T-helper 1 cell treated with Interleukin-12 subunit alpha and Interleukin-12 subunit beta and Interleukin-4 antibody, amounts not matched to agents 30 μg/mL and 1 μg/mL, for 36 hours (primary cell): ENCODE results near the gene NF2.

Experiments used
- H3K27ac Mint-ChIP-seq: one replicate; pipeline ENCODE4 v1.8.0; 2021; ENCODE audit warnings: mild to moderate bottlenecking, mixed read lengths
- H3K27me3 Mint-ChIP-seq: one replicate; pipeline ENCODE4 v1.8.0; 2021; ENCODE audit warnings: low read depth, mixed read lengths
- H3K36me3 Mint-ChIP-seq: one replicate; pipeline ENCODE4 v1.8.0; 2021; ENCODE audit warnings: low read depth, mixed read lengths
- H3K4me1 Mint-ChIP-seq: one replicate; pipeline ENCODE4 v1.8.0; 2021; ENCODE audit warnings: low read depth, mixed read lengths
- H3K4me3 Mint-ChIP-seq: one replicate; pipeline ENCODE4 v1.8.0; 2021; ENCODE audit warnings: mild to moderate bottlenecking, moderate library complexity, mixed read lengths
- H3K9me3 Mint-ChIP-seq: one replicate; pipeline ENCODE4 v1.8.0; 2021; ENCODE audit warnings: mixed read lengths

The NF2 gene

GRCh38 chr22:29719899-29720645 lies 116.6 kb downstream of the NF2 start, which contains the start of gene CABP7:
Gene CABP7, plus strand, starts transcription at chr22:29720003. Its CDS starts 422 bp downstream, at chr22:29720425.
- Mint-ChIP-seq H3K4me3 (no peak within 1 kb of the TSS), H3K4me1 (peaks cover 3% of the 10 kb centered on the region), H3K9me3 (no peaks in the 10 kb centered on the region), H3K36me3 (no peaks in the 10 kb centered on the region), H3K27me3 (peaks cover 38% of the 10 kb centered on the region), H3K27ac (no peak within 1 kb of the TSS)

DNA sequence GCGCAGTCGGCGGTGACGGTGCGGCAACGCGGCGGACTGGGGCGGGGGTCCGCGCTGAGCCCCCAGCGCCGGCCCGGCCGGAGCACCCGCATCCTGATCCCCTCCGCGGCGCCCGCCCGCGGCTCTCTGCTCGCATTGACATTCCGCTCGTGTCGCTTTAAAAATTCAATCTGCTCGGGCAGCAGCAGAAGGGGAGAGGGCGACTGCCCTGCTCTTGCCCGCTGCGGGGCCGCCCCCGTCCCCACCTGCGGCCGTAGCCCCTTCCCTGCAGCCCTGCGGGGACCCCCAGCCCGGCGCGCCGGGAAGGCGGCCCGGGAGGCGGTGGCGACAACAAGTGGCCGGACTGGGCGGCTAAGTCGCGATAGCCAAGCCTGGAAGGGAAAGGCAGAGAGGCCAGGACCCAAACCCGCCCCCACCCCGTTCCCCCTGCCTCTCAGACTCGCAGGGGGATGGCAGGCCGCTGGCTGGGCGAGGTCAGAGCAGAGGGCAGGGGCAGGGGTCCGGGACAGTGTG lies 117.4 kb downstream of the NF2 start:
- Mint-ChIP-seq H3K36me3 (no peaks in the 10 kb centered on the region), H3K4me1 (peaks cover 3% of the 10 kb centered on the region), H3K27ac (no peak overlapping the region), H3K9me3 (no peaks in the 10 kb centered on the region), H3K27me3 (peaks cover 38% of the 10 kb centered on the region), H3K4me3 (no peak overlapping the region)

GRCh38 chr22:29722151-29722550 lies 118.7 kb downstream of the NF2 start:
- H3K27ac Mint-ChIP-seq, result no peak overlapping the region
- no peaks in the 10 kb centered on the region for H3K4me1 Mint-ChIP-seq
- no peak overlapping the region for H3K4me3 Mint-ChIP-seq
- H3K36me3 Mint-ChIP-seq, result no peaks in the 10 kb centered on the region
- peaks cover 30% of the 10 kb centered on the region for H3K27me3 Mint-ChIP-seq
- H3K9me3 Mint-ChIP-seq, result no peaks in the 10 kb centered on the region

DNA sequence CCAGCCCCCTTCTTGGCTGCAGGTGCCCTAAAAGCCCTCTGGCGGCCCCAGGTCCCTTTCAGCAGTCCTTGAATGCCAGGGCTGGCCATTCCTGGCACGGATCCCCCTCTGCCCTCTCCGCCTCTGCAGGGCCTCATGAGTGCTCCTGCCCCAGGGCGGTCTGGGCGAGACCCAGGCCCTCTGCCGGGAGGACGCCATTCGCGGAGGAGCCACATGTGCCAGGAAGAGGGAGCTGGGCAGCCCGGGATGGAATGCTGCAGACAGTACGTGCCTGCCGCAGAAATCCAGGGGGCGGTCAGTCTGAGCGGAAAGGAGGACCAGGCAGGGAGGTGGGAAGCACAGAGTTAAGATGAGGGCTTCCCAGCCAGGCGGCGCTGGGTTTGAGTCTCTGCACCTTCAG lies 119.2 kb downstream of the NF2 start:
- Mint-ChIP-seq H3K27me3 (peaks cover 26% of the 10 kb centered on the region), H3K4me3 (no peak overlapping the region), H3K27ac (no peak overlapping the region), H3K4me1 (no peaks in the 10 kb centered on the region), H3K9me3 (no peaks in the 10 kb centered on the region), H3K36me3 (no peaks in the 10 kb centered on the region)

DNA sequence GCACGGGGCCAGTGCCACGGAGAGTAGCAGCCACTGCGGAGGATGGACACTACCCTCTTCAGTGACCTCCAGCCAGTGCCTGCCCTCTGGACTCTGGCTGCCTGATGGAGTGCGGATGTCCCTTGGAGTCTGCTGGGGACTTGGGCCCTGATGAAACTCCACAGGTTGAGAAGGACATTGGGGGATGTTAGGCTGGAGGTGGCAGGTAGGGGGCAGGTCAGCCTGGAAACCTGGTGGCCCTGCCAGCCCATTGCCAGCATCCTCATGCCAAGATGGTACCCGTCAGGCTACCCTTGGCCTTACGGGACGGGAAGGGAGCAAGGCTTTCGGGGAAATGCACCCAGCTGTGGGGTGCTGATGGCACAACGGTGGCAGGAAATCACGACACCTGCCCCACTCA lies 120.3 kb downstream of the NF2 start:
- no peaks in the 10 kb centered on the region for H3K4me1 Mint-ChIP-seq
- H3K36me3 Mint-ChIP-seq, result no peaks in the 10 kb centered on the region
- H3K9me3 Mint-ChIP-seq, result no peaks in the 10 kb centered on the region
- no peak overlapping the region for H3K27ac Mint-ChIP-seq
- peaks cover 18% of the 10 kb centered on the region for H3K27me3 Mint-ChIP-seq
- H3K4me3 Mint-ChIP-seq, result no peak overlapping the region

DNA sequence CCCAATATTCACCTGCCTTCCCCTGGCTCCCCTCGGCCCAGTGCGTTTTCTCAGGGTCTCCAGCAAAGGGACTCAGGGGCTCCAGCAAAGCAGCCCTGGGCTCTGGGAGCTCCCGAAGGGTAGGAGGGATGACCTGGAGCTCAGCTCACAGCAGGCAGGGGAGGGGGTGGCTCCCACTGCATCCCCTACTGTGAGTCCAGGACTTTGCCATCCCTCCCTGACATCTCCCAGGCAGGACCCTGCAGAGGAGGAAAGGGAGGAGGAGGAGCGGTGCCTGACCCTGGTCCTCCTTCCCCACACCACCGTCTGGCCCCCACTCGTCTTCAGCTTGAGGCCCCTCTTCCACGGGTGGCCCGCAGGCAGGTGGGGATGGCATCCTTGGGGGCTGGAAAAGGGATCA lies 121.4 kb downstream of the NF2 start:
- Mint-ChIP-seq H3K4me3 (no peak overlapping the region), H3K27me3 (peaks cover 9% of the 10 kb centered on the region), H3K9me3 (no peaks in the 10 kb centered on the region), H3K36me3 (no peaks in the 10 kb centered on the region), H3K27ac (no peak overlapping the region), H3K4me1 (no peaks in the 10 kb centered on the region)

GRCh38 chr22:29726106-29726505 lies 122.7 kb downstream of the NF2 start:
- Mint-ChIP-seq H3K27ac (no peak overlapping the region), H3K4me1 (no peaks in the 10 kb centered on the region), H3K36me3 (no peaks in the 10 kb centered on the region), H3K4me3 (no peak overlapping the region), H3K9me3 (no peaks in the 10 kb centered on the region), H3K27me3 (peaks cover 9% of the 10 kb centered on the region)

GRCh38 chr22:29726512-29727130 lies 123.2 kb downstream of the NF2 start:
- no peak overlapping the region for H3K4me3 Mint-ChIP-seq
- H3K9me3 Mint-ChIP-seq, result no peaks in the 10 kb centered on the region
- no peaks in the 10 kb centered on the region for H3K4me1 Mint-ChIP-seq
- H3K36me3 Mint-ChIP-seq, result no peaks in the 10 kb centered on the region
- H3K27me3 Mint-ChIP-seq, result peaks cover 4% of the 10 kb centered on the region
- no peak overlapping the region for H3K27ac Mint-ChIP-seq

DNA sequence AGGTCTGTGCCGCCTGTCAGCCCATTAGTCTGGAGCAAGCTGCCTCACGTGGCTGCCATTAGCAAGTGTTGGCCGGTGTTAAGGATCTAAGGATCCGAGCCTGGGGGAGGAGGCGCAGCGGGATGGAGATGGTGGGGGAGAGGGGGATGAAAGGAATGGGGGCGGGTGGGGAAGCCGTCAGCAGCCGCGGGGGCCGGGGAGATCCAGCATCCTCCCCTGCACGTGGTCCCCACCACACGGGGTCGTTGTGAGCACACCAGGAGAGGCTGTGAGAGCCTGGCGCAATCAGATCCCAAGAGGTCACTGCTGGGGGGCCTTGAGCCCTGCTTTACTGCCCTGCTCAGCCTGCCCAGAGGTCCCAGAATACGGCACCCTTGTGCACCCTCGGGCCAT lies 123.7 kb downstream of the NF2 start:
- H3K36me3 Mint-ChIP-seq, result no peaks in the 10 kb centered on the region
- no peak overlapping the region for H3K27ac Mint-ChIP-seq
- no peaks in the 10 kb centered on the region for H3K4me1 Mint-ChIP-seq
- H3K27me3 Mint-ChIP-seq, result no peaks in the 10 kb centered on the region
- no peak overlapping the region for H3K4me3 Mint-ChIP-seq
- H3K9me3 Mint-ChIP-seq, result no peaks in the 10 kb centered on the region

- Mint-ChIP-seq H3K4me3 (no peak overlapping the region), H3K9me3 (no peaks in the 10 kb centered on the region), H3K27ac (no peak overlapping the region), H3K36me3 (no peaks in the 10 kb centered on the region), H3K27me3 (no peaks in the 10 kb centered on the region), H3K4me1 (no peaks in the 10 kb centered on the region)
Measured at GRCh38 chr22:29729161-29729560, 125.7 kb downstream of the NF2 start.

- Mint-ChIP-seq H3K27me3 (no peaks in the 10 kb centered on the region), H3K4me1 (no peaks in the 10 kb centered on the region), H3K36me3 (no peaks in the 10 kb centered on the region), H3K27ac (no peak overlapping the region), H3K4me3 (no peak overlapping the region), H3K9me3 (no peaks in the 10 kb centered on the region)
Measured at GRCh38 chr22:29731058-29731850, 127.8 kb downstream of the NF2 start.

- Mint-ChIP-seq H3K36me3 (no peaks in the 10 kb centered on the region), H3K4me1 (no peaks in the 10 kb centered on the region), H3K27ac (no peak overlapping the region), H3K27me3 (no peaks in the 10 kb centered on the region), H3K9me3 (no peaks in the 10 kb centered on the region), H3K4me3 (no peak overlapping the region)
Measured at GRCh38 chr22:29732883-29733282, 129.4 kb downstream of the NF2 start.

- no peaks in the 10 kb centered on the region for H3K4me1 Mint-ChIP-seq
- no peak overlapping the region for H3K4me3 Mint-ChIP-seq
- H3K27ac Mint-ChIP-seq, result no peak overlapping the region
- no peaks in the 10 kb centered on the region for H3K9me3 Mint-ChIP-seq
- no peaks in the 10 kb centered on the region for H3K36me3 Mint-ChIP-seq
- no peaks in the 10 kb centered on the region for H3K27me3 Mint-ChIP-seq
Measured at GRCh38 chr22:29733362-29734201, 130.1 kb downstream of the NF2 start.

DNA sequence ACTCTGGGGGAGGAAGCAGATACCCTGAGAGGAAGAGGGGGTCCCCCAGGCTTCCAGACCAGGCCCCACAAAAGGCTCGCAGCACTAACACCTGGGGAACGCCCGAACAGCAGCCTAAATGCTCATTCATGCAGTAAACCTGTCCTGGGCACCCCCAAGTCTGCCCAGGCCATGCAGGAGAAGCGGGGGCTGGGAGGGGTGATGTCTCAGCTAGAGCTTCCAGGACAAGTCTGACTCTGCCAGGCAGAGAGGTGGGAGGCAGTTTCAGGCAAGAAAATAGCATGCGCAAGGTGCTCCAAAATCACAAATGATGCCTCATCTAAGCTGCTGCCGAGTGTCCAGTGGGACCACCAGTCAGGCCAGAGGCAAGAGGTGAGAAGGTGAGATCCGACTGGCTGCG lies 131.0 kb downstream of the NF2 start:
- Mint-ChIP-seq H3K4me1 (no peaks in the 10 kb centered on the region), H3K27ac (no peak overlapping the region)

More for the DNA sequence above, 131.0 kb downstream of the NF2 start:
- H3K36me3 Mint-ChIP-seq, result no peaks in the 10 kb centered on the region
- no peaks in the 10 kb centered on the region for H3K27me3 Mint-ChIP-seq
- no peaks in the 10 kb centered on the region for H3K9me3 Mint-ChIP-seq
- H3K4me3 Mint-ChIP-seq, result no peak overlapping the region
